ENCODE data around the gene LELP1.
"Not testable (repeated sequence)": the region's sequence is repeated elsewhere in the genome, so short reads cannot be mapped to it uniquely, and the experiment has no call there.

The LELP1 gene

DNA sequence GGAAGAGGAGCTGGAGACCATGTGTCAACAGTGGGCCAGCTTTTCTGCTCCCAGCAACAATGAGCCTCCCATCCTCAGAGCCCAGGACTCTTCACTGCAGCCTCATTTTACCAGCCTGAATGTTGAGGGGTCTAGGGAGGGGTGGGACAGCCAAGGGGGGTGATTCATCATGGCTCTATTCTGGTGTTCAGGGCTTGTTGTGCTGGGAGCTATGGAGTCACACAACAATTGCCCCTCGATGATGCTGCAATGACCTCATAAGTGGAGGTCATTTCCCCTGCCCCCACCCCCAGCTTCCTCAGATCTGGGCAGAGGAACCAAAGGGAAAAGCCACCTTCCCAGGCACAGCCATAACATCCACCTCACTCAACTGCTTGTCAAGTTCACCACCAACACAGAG lies at the start of gene LELP1:
TSS of gene LELP1 (plus strand) at position 301 of the 400 bp plus-strand sequence. CDS start 1,278 bp downstream, outside the sequence.
- DNase-seq (ENCODE audit: low spot score) = no peak

DNA sequence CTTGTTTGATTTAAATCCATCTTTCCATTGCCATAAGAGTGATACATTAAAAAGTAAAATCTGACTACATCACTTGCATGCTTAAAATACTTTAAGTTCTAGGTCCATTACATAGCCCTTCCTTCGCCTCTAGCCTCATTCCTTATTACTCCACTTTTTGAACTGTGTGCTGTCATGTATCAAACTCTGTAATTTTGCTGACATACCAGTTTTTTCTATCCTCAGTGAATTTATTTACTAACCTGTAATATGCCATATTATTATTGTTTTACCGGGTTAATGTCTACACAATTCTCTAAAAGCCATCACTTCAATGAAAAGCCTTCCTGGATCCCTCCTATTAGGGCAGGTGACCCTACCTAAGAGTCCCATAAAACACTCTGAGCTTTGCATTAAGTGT lies 47.7 kb upstream of the LELP1 start:
- DNase-seq (ENCODE audit: low spot score) = no peak

DNA sequence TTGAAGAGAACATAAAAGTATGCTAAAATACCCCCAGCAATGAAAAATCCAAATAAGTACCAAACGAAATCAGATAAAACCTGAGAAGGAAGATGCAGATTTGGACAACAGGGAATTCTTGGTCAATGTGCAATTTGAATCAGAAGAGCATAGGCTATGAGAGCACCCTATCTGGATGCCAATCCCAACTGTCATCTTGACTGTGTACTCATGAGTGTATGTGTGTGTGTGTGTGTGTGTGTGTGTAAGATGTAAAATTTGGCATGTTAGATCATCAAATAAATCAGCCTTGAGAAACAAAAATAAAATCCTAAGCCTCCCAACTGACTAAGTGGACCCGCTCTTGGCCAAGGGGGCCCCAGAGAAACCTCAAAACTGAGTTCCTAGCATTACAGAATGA lies 34.5 kb upstream of the LELP1 start:
- DNase-seq (ENCODE audit: low spot score) = no peak

DNA sequence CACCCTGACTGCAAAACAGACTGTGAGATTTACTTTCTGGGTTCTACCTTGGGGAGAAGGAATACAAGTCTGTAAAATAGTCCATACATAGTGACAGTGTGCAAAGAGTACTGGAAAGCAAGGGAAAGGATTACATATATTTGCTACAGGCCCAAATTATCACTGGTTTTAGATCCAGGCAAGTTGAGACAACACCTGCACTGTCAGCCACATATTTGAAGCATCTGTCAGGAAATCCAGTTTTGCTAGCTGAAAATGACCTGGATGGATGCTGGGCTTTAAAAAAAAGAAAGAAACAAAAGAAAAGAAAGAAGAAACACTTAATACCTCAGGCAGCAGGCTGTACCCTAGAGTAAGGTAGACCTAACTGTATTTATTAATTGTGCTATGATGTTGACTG lies 28.6 kb upstream of the LELP1 start:
- no peak for DNase-seq (ENCODE audit: low spot score)

DNA sequence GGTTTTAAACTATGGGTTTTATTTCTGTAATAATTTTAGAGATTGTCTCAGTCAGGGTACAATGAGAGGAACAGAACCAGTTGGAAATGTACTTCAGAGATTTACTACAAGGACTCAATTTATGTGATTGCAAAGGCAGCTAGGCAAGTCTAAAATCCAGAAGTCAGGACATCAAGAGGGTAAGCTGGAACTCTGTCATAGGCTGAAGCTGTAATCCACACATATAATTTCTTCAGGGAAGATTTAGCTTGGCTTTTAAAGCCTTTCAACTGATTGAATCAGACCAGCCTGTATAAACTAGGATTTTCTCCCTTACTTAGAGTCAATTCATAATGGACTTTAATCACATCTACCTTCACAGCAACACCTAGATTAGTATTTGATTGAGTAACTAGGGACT lies 24.3 kb upstream of the LELP1 start:
- DNase-seq (ENCODE audit: low spot score) = no peak

DNA sequence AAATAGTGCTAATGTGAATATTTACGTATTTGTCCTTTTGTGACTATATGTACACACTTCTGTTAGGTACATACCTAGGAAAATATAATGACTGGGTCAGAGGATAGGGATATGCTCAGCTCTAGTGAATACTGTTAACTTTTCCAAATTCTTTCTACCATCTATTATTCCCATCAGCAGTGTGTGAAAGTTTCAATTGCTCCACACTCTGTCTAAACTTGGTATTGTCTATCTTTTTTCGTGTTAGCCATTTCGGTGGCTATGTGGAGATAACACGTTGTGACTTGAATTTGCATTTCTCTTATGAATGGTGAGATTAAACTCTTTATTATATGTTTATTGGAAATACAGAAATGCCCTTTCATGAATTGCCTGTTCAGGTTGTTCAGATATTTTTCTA lies 22.7 kb upstream of the LELP1 start:
- DNase-seq (ENCODE audit: low spot score) = no peak

DNA sequence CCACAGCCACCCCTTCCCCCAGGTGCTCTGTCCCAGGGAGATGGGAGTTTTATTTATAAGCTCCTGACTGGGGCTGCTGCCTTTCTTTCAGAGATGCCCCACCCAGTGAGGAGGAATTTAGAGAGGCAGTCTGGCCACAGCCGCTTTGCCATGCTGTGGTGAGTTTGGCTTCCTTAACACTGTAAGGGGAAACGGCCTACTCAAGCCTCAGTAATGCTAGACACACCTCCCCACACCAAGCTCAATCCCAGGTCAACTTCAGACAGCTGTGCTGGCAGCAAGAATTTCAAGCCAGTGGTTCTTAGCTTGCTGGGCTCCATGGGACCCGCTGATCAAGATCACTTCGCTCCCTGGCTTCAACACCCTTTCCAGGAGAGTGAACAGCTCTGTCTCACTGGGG lies 14.9 kb upstream of the LELP1 start:
- not testable (repeated sequence) for DNase-seq (ENCODE audit: low spot score)

DNA sequence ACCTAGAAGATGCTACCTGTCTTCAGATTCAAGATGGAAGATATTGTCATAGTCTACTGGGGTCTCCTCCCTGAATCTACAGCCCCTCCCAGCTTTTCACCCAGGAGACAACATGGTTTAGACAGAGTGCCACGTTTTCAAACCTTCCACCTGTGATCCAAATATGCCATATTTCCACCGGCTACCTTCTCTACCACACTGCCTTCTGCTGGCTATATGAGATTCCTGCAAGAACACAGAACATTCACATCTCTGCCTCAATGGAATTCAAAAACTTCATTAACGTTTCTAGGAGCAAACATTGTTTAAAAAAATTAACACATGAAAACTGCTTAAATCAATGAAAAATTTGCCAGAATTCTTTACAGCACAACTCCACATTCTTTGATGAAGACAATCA lies 12.9 kb upstream of the LELP1 start:
- DNase-seq (ENCODE audit: low spot score) = no peak

DNA sequence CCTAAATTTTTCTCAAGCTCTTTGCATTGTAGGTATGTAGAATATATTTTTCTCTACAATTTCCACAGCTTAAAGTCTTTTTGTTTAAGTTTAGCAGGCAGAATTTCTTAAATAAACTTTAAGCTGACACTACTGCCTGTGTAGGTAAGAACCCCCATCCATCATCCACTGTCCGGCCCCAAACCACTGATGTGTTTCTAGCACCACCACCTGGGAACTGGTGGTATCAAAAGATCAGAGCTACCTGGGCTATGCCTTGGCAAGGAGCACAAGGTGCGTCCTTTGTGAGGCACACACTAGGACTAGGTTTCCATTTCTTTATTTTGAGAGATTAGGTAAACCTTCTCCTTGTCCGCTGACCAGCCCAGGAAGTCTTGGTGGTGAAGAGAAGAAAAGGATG lies 10.5 kb upstream of the LELP1 start:
- DNase-seq (ENCODE audit: low spot score) = no peak

DNA sequence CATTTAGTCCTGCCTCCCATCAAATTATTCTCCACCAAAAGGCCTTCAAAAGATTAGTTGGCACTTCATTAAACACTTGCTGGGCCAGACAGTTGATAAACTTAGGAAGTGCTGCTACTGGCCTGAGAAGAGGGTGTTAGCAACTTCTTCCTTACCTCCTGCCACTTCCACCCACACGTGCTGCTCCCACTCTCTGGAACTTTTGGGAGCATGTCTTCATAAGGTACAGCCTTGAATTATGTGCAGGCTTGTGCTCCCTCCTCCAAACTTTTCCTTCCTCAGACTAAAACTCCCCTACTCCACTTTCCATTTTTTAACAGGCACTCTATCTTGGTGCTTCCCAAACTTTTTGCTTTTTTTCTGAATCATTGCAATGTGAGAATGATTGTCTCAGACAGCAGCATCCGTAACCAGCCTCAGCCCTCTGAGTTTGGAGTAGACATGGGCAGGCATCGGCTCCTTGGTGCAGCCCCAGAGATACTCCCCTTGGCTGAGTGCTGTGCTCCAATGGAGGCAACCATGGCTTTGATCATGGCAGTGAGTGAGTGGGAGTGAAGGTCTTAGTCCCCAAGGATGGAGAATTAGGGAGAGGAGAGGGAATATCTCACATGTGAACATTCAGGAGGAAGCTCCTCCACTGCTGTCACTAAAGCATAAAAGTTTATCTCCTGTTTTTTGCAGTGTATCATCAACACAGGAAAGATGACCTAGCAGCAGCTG lies 8.7 kb upstream of the LELP1 start:
- no peak for DNase-seq (ENCODE audit: low spot score)

DNA sequence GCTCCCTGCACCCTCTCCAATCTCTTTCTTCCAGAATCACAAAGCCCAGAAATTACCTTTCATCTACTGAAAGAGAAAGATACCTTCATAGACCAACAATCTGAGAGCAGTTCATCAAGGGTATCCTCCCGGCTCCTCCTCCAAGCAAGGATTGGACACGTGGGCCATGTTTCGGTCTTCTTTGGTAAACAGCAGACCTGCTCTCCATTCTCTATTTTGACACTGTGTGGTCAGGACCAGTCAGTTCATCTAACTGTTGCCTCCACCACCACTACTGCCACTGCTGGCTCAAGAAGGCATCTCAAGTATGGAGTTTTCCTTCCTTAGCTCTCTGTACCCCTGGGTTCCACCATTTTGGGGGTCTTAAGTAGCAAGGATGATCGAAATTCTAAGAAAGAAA lies 8.0 kb upstream of the LELP1 start:
- DNase-seq (ENCODE audit: low spot score) = no peak

DNA sequence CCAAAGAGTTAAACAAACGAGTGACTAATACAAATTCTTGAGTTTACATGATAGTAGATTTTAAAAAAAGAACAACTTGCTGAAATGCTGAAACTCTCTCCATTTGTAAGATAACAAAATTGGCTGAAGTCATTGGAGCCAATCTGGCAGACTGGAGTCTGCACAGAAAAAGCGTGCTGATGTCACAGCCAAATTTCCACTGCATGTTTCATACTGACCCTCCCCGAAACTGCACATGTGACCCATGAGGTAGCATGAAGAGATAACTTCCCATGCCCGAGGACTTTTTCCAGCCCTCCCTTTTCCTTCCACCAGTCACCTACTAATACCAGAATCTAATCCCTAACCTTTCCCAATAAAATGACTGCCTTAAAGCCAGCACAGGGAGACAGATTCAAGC lies 1.2 kb upstream of the LELP1 start:
- DNase-seq (ENCODE audit: low spot score) = no peak

DNA sequence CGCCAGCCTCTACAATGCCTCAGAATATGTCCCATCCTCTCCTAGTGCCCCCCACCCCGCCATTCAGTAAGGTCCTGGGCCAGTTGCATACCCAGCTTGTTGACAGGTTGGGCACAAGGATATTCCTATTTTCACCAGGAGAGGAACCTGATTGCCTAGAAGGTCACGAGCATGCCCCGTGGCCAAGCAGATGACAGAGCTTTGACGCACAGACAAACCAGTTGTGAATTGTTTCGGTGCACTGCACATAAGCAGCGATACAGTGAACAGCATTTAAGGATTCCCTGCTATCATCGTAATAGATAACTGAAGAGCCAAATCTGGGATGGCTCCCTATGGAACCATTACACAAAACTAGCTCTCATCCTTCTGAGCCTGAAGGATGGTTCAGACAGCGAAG lies 3.4 kb downstream of the LELP1 start:
- no peak for DNase-seq (ENCODE audit: low spot score)

DNA sequence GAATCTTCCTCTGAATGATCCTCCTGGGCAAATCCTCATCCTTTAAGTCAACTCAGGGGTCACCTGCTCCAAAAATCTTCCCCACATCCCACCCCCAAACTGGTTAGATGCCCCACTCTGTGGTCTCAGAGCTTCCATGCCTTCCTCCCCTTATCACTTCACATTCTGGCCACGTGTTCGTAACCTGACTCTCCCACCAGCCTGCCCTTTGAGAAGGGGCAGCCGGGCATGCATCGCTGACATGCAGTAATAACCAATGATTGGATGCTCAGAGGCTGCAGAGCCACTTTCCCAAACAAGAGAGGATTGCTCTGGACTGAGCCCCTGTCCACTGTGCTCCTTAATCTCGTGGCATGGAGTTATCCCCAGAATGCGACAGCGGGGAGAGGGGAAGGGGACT lies 7.0 kb downstream of the LELP1 start:
- DNase-seq (ENCODE audit: low spot score) = no peak

DNA sequence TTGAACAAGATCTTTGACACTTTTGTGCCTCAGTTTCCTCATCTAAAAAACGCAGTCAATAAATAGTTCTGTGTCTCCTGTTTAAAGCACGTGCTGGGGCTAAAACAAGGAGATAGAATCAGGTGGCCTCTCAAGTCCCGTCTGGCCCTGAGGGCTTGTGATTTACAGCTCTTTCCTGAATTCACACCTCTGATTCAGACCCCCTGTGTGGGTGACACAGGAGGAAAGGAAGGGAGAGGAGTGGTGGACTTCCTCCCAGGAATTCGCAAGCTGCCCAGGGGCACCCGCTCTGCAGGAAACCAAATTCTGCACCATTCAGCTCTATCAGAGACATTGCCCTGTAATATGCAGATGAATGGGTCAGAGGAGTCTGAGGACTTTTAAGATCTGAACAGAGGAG lies 9.0 kb downstream of the LELP1 start:
- no peak for DNase-seq (ENCODE audit: low spot score)

DNA sequence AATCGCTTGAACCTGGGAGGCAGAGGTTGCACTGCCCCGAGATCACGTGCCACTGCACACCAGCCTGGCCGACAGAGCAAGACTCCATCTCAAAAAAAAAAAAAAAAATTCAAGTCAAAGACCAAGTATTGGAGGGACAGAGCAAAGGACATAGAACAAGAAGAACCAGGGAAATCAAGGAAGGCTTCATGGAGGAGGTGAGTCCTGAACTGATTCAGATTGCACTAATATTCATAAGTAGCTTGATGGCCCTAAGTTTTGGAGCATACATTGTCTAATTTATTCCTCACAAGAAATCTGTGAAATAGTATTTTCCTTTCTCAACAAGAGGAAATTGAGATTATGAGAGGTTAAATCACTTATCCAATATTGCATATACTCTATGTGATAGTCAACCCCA lies 10.3 kb downstream of the LELP1 start:
- DNase-seq (ENCODE audit: low spot score) = no peak

DNA sequence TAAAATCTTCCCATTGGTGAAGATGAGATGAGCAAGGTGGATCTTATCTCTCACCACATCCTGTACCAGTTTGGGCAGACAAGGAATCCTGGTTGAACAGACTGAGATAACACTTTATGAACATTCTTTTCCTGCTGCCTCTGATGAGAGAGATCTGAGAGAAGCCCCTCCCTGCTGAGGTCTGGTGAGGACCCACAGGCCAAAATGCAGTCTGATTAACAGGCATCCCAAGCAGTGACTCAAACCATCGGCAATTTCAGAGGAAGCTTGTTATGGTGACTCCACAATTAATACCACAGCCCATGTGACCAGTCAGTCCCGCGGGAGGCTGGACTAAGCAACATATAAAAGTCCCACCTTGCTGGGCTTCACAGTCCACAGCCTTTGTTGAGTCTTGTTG lies 14.0 kb downstream of the LELP1 start, which contains the start of gene PRR9:
TSS of gene PRR9 (plus strand) at position 373 of the 400 bp plus-strand sequence. CDS start 561 bp downstream, outside the sequence.
- no peak for DNase-seq (ENCODE audit: low spot score)

DNA sequence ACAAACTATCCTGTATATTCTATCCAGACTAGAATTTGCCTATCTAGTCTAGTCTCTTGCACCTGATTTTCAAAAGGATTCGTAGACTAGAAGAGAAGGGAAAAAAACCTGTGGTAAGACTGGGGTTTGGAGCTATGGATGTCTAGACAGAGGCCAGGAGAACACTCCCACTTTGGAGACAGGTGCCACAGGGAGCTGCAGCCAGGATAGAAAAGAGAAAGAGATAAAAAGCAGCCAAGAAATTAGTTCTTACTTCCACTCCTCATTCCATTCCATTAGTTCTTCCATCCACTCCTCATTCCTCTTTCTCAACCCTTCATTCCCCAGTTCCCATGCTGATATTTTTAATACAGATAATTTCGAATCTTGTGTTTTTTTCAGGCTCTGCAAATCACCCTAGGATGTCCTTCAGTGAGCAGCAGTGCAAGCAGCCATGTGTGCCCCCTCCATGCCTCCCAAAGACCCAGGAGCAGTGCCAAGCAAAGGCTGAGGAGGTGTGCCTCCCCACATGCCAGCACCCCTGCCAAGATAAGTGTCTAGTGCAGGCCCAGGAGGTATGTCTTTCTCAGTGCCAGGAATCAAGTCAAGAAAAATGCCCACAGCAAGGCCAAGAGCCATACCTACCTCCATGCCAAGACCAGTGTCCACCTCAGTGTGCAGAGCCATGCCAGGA lies 14.7 kb downstream of the LELP1 start:
- no peak for DNase-seq (ENCODE audit: low spot score)

DNA sequence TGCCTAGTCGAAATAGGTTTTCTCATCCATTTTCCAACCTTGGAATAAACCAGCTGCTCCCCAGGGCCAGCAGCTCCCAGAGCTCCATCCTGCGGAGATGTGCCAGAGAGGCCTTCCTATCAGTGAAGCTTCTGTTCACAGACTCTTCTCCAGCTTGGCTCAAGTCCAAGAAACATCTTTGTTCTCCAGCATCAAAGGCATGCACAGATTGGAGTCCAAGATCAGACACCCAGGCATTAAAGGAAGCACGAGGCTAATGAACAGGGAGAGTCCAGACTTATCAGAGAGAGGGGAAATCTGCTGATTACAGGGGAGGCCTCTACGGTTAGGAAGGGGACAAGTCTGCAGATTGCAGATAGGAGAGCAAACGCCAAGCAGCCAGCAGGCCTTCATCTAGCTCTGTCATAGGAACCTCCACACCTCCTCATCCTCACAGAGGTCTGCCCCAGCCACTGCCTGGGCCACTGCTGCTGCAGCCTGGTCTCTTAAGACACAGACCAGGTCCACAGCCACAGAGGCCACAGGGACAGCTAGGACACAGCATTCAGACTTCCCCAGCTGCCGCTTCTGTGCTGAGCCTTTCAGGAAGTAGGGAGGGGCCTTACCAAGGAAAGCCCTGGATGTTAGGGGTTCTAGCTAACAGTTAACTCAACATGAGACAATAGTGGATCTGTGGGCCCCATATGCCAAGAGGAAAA lies 17.5 kb downstream of the LELP1 start:
- peak; percentile 76 for DNase-seq (ENCODE audit: low spot score)

DNA sequence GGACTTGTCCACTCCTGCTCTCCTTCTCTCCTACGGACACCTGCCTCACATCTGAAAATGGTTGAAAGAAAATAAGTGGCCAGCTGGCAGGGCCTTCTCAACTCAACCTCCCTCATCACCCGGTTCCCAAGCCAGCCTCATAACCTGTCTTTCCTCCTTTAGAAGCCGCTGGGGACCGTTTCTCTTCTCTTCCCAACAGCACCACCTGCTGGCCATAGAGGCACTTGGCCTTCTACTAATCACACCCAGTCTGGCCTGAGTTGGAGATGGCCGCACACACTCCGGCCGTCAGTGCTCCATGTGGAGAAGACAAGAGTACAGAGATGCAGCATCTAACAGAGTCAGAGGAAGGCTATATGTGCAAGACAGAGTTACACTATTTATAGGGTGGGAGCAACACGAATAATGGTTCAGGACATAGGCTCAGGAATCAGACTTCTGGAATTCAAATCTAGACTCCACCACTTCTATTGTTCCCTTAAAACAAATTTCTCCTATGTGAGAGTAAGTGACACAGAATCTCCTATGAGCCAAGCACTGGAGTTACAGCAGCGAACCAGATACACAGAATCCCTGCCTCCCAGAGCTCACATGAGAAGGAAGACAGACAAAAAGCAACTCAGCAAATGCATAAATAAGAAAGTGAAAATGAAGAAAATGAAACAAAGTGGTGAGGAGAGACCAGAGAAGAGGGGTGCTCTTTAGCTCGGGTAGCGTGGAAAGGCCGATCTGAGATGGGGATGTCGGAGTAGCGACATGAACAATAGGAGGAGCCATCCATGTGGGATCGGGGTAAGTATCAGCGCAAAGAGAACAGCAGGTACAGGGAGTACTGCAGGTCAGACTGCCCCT lies 20.0 kb downstream of the LELP1 start:
- DNase-seq (ENCODE audit: low spot score) = peak; percentile 73

DNA sequence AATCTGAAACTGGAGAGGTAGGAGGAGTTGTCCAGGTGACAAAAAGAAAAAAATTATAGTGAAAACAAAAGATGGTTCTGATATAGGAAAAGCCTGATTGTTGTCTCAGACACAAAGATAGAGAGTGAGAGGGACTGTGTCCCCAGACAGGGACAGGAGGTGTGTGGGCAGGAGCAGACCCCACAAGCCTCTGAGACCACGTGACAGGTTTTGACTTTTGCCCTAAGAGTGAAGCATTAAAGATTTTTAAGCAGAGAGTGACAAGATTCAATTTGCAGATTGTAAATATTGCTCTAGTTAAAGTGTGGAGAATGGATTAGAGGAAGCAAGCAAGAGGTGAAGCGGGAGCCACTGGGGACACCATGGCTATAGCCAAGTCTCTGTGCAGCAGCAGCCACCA lies 24.6 kb downstream of the LELP1 start:
- DNase-seq (ENCODE audit: low spot score) = no peak

DNA sequence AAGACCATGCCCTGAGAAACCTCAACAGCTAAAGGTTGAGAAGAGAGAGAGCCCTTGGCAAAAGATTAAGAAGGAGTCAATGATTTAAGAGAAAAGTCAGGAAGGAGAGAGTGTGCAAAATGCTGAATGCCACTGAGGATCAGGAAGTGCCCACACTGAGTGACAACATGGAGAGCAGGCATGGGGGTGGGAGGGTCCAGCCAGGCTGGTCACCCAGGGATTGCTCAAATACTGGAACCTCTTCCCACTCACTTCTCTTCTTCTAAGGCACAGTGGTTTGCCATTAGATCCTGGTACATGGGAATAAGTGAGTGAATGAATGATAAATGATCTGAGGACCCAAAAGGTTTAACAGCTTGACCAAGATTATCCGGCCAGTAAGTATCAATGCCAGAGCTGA lies 25.3 kb downstream of the LELP1 start:
- no peak for DNase-seq (ENCODE audit: low spot score)
